Adrenal gland (tissue), 5 donors: ENCODE data around the gene TBC1D1.

Source experiments
- POLR2A ChIP-seq, 2 donors: fragments of 450-650 bp; IDR thresholded peaks; one replicate each; pipeline ENCODE4 v1.6.1; 2017; ENCODE audit warnings: antibody characterized with exemption in 2 of 2, mild to moderate bottlenecking in 2 of 2, moderate library complexity in 1 of 2
- TF ChIP-seq, protein P1 (sequence below), 6 experiments: fragments of 450-650 bp in 4 of 6; fragments of 200-600 bp in 2 of 6; sonication (generic) in 1 of 6; IDR thresholded peaks; 1 replicate in 5 of 6; 2 replicates in 1 of 6; pipeline versions ENCODE4 v1.5.1 to v1.8.0; 2016 to 2021; ENCODE audit warnings: antibody characterized with exemption in 6 of 6, mild to moderate bottlenecking in 2 of 6, moderate library complexity in 1 of 6
- donor health status: DM: no; HTN: no; CAD: no.

DNA sequence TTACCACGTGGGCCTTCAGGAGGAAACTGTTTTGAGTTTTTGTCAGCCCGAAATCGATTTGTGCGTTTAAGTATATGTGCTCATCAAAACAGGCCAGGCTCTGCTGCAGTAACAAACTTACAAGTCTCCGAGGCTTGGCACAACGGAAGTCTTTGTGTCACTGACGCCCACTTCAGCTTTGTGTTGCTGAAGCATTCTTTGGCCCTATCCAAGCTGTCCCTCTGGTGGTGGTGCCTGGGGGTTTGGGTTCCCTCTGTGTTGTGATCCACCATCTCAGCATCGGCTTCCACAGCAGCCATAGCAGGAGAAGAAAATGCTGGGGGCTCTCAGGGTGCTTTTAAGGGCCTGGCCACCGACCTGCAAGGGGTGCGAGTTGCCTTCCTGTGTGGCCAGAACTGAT lies 245.7 kb downstream of the TBC1D1 start:
- TF ChIP-seq POLR2A (IDR thresholded peaks at IDR 0.05): no peak
- TF ChIP-seq, protein P1, sequence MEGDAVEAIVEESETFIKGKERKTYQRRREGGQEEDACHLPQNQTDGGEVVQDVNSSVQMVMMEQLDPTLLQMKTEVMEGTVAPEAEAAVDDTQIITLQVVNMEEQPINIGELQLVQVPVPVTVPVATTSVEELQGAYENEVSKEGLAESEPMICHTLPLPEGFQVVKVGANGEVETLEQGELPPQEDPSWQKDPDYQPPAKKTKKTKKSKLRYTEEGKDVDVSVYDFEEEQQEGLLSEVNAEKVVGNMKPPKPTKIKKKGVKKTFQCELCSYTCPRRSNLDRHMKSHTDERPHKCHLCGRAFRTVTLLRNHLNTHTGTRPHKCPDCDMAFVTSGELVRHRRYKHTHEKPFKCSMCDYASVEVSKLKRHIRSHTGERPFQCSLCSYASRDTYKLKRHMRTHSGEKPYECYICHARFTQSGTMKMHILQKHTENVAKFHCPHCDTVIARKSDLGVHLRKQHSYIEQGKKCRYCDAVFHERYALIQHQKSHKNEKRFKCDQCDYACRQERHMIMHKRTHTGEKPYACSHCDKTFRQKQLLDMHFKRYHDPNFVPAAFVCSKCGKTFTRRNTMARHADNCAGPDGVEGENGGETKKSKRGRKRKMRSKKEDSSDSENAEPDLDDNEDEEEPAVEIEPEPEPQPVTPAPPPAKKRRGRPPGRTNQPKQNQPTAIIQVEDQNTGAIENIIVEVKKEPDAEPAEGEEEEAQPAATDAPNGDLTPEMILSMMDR (IDR thresholded peaks at IDR 0.05): no peak
